D341Med (cell line): Measurements from ENCODE around the gene CTSK.
"Not testable (repeated sequence)": the region's sequence is repeated elsewhere in the genome, so short reads cannot be mapped to it uniquely, and the experiment has no call there.

ENCODE experiments used
- DNase-seq: peaks from one replicate; pipeline ENCODE4 v3.0.0; 2012; ENCODE audit warnings: low spot score

The CTSK gene

GRCh38 chr1:150808121-150808520, at the start of gene CTSK:
TSS of gene CTSK (minus strand) at chr1:150808260. CDS start at chr1:150806805, 1,455 bp downstream.
- DNase-seq, result no peak

- not testable (repeated sequence) for DNase-seq
These were observed 44.7 kb upstream of the CTSK start for GRCh38 chr1:150852734-150853133.

DNA sequence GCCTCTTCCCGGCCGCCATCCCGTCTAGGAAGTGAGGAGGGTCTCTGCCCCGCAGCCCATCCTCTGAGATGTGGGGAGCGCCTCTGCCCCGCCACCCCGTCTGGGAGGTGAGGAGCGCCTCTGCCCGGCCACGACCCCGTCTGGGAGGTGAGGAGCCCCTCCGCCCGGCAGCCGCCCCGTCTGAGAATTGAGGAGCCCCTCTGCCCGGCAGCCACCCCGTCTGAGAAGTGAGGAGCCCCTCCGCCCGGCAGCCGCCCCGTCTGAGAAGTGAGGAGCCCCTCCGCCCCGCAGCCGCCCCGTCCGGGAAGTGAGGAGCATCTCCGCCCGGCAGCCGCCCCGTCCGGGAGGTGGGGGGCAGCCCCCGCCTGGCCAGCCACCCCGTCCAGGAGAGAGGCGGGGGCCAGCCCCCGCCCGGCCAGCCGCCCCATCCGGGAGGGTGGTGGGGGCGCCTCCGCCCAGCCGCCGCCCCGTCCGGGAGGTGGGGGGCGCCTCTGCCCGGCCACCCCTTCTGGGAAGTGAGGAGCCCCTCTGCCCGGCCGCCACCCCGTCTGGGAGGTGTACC, 42.8 kb upstream of the CTSK start:
- DNase-seq, result not testable (repeated sequence)

DNA sequence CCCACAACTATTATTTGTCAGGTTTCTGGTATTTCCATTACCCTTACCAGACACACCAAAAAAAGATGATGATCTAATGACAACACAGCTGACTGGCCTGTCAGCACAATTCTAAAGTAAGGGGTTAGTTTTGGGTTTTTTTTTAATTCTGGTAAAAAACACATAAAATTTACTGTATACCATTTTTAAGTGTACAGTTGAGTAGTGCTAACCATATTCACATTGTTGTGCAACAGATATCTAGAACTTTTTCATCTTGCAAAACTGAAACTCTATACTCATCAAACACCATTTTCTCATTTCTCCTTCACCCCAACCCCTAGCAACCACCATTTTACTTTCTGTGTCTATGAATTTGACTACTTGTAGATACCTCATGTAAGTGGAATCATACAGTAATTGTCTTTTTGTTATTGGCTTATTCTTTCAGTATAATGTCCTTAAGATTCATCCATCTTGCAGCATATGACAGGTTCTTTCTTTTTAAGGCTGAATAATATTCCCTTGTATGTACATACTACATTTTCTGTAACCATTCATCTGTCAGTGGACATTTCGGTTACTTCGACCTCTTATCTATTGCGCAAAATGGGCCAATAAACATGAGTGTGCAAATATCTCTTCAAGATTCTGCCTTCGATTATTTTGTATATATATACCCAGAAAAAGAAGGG, 38.5 kb upstream of the CTSK start:
- no peak for DNase-seq

GRCh38 chr1:150843474-150843873, 35.4 kb upstream of the CTSK start:
- no peak for DNase-seq

- no peak for DNase-seq
These were observed 34.9 kb upstream of the CTSK start for GRCh38 chr1:150842964-150843363.

DNA sequence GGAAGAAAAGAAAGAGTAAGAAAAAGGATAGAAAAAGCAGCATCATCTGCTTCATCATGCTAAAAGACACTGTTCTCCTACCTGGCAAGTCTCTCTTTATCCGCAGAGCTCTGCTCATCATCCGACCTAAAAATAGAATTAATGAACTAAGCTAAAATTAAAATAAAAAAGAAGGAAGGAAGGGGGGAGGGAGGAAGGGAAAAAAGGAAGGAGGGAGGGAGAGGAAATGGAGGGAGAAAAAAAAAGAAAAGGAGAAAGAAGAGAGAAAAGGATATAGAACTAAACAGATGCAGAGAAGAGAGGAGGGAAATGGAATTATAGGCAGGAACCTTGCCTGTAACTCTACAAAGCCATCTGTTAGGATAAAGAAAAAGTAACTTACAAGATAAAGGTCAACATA, 34.3 kb upstream of the CTSK start:
- DNase-seq, result no peak

DNA sequence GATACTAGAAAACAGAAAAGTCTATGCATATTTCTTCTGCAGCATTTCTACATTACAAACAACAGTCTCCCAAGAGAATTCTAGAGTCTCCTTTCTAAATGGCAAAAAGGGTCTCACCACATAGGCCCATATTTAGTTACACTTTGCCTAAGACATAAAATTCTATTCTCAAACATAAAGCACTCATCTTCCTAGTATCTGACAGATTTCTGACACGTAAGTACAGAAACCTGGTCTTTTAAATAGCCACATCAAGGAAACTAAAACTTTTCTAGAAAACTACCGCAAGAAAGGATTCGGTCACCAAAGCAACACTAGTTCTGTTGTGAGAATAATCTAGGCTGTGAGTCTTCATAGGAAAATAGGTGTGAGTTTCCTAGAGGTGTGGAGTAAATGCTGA, 33.6 kb upstream of the CTSK start:
- DNase-seq, result no peak

DNA sequence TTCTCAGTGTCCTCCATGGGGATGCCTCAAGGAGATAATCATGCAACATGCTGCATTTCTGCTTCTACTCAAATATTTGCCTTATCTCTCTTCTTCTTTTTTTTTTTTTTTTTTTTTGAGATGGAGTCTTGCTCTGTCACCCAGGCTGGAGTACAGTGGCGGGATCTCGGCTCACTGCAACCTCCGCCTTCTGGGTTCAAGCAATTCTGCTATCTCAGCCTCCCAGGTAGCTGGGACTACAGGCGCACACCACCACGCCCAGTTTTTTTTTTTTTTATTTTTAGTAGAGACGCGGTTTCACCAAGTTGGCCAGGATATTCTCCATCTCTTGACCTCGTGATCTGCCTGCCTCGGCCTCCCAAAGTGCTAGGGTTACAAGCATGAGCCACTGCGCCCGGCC, 32.8 kb upstream of the CTSK start:
- not testable (repeated sequence) for DNase-seq

DNA sequence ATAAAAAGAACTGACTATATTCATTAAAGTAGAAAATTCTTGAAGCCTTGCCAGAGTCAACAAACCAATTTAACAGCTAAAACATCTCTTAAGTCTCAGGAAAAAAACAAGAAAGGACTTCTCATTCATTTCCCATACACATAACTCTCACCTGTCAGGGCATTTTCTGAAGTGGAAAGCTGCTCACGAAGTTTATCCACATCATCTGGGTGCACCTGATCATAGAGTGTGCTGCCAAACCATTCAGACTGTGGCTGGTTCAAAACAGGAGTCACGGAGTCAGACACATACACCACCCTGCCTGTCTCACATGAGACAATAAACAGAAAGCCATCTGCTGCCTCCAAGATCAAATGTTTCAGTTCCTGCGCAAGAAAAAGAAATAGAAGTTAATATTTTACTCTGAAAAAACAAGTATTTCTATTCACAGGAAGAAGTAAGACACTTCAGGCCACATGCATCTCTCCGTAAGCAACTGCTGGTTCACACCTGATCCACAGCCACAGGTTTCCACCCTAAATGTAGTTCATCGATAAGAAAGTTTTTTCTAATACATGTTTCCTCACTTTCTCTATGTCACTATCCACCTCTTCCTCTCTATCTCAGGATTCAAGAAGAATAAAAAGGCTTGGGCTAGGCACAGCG, 28.2 kb upstream of the CTSK start:
- no peak for DNase-seq

DNA sequence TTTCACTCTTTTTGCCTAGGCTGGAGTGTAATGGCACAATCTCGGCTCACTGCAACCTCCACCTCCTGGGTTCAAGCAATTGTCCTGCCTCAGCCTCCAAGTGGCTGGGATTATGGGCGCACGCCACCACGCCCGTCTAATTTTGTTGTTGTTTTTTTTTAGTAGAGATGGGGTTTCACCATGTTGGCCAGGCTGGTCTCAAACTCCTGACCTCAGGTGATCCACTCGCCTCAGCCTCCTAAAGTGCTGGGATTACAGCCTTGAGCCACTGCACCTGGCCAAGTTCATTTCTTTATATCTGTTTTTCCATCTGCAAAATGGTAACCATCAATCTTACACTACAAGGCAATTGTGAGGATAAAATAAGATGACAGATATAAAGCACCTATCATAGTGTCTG, 25.9 kb upstream of the CTSK start:
- not testable (repeated sequence) for DNase-seq

- DNase-seq, result no peak
These were observed 24.5 kb upstream of the CTSK start for GRCh38 chr1:150832597-150832996.

- DNase-seq, result no peak
These were observed 21.7 kb upstream of the CTSK start for GRCh38 chr1:150829751-150830150.

- no peak for DNase-seq
These were observed 18.2 kb upstream of the CTSK start for GRCh38 chr1:150826299-150826698.

GRCh38 chr1:150820730-150821512, 12.9 kb upstream of the CTSK start:
- no peak for DNase-seq

- DNase-seq, result no peak
These were observed 7.8 kb upstream of the CTSK start for GRCh38 chr1:150815871-150816270.

GRCh38 chr1:150813028-150813707, 5.1 kb upstream of the CTSK start:
- peak; percentile 70 for DNase-seq

GRCh38 chr1:150810958-150811659, 3.0 kb upstream of the CTSK start:
- DNase-seq, result no peak

DNA sequence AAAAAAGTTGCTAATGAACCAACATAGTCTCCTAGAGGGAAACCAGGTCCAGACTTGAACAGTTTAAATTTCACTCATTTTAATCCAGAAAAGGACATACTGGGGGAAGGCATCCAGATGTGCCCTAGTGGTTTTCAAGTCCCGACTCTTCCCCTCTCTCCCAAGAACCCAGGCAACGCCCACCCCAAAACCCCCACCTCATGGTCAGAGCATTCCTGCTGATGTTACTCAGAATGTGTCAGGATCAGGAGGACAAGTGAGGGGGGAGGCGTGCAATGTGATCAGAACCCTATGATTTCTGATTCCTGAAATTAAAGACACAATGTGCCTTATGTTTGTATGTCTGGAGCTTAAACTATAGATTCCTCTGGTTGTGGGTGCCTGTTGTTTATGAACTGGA, 1.6 kb upstream of the CTSK start:
- DNase-seq, result no peak

GRCh38 chr1:150808846-150809245, 786 bp upstream of the CTSK start:
- no peak for DNase-seq

DNA sequence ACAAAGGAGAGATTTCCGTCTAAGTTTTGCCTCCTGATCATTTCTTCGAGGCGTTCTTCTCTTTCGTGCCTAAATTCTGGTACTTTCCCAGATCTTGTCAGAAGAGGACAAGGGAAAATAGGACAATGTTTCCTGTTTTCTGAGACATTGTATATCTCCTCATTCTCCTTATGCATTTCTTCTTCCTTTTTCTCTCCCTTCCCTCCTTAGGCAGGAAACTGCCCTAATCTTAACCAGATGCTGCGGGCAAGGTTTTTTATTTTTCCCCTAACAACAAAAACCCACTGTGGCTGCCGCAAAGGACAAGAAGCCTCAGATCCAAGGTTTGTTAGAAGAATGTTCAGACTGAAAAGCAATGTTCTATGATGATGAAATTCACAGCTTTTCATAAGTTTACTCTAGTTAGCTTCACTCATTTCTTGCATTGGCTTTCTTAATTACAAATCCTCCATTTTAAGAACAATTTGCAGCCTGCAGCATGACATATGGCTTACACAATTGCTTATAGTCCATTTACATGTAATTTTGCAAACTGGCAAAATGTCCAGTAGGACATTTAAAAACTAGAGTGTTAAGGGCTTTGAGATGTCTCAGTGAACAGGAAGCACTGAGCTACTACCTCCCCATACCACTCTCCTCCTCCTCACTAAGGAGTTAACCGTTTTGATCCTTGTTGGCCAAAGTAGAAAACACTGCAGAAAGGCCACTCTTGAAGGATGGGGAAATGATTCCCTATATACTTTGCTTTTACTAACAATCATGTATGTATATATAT, 624 bp downstream of the CTSK start:
- DNase-seq, result no peak
